ENCODE data around the gene HUNK. TPM values are rescaled to one million over a fixed set of nuclear protein-coding genes. Genes with fewer than 3 reads are reported as not detected.
"Not testable (repeated sequence)": the region's sequence is repeated elsewhere in the genome, so short reads cannot be mapped to it uniquely, and the experiment has no call there.

HUNK gene
- total and polyA plus RNA-seq, 2 donors (not counting 1 experiment from before 2014, with no cell fraction given), result 0.01 to 0.07 TPM

GRCh38 chr21:31945546-31945945 lies 72.7 kb downstream of the HUNK start:
- ChIA-PET POLR2A (no interaction called here), CTCF (no interaction called here)
- no peaks in the 10 kb centered on the region for H3K4me1 ChIP-seq (ENCODE audit: control insufficient read depth in 2 of 2, insufficient read depth in 2 of 2, low read length in 2 of 2)
- Mint-ChIP-seq H3K27ac (no peak overlapping the region), H3K9me3 (ENCODE audit: insufficient read depth) (no peaks in the 10 kb centered on the region), H3K4me3 (no peak overlapping the region), H3K4me1 (no peaks in the 10 kb centered on the region), H3K27me3 (peaks cover 22% of the 10 kb centered on the region)
- H3K9ac ChIP-seq (ENCODE audit: low read length), result no peak overlapping the region
- H4K20me1 ChIP-seq (ENCODE audit: control insufficient read depth, insufficient read depth, low read length, poor library complexity, severe bottlenecking), result no peaks in the 10 kb centered on the region
- ATAC-seq (ENCODE audit: low read depth) (no peak), DNase-seq (no peak)
- H3K9me3 ChIP-seq (ENCODE audit: control extremely low read depth in 1 of 3, control insufficient read depth in 2 of 3, insufficient read depth in 1 of 3, low read length in 2 of 3), result peaks cover 0 to 2% (median 0%) of the 10 kb centered on the region in 3 donors
- H3K36me3 ChIP-seq (replicated peaks in 1 of 2; ENCODE audit: control extremely low read depth in 1 of 2, control insufficient read depth in 1 of 2, extremely low read depth in 1 of 2, insufficient read depth in 2 of 2, low read length in 1 of 2), result no peaks in the 10 kb centered on the region
- H2AFZ ChIP-seq (ENCODE audit: insufficient read depth, low read depth, low read length, poor library complexity, severe bottlenecking), result no peak overlapping the region
- H3K27me3 ChIP-seq (replicated peaks in 1 of 4; ENCODE audit: control extremely low read depth in 1 of 4, control insufficient read depth in 3 of 4, insufficient read depth in 4 of 4, low read length in 3 of 4), result peaks cover 0 to 5% (median 0%) of the 10 kb centered on the region in 4 experiments
- intact Hi-C loops (cut with micrococcal nuclease), result no loop called here
- no peak overlapping the region for H3K4me3 ChIP-seq (ENCODE audit: control extremely low read depth in 1 of 5, extremely low read depth in 1 of 5, insufficient read depth in 1 of 5, low read depth in 2 of 5, low read length in 4 of 5)
- no peak overlapping the region for H3K27ac ChIP-seq (ENCODE audit: low read length in 2 of 2)
- 90% methylated on average over 2 of the region's 4 CpGs for WGBS (ENCODE audit: insufficient coverage)
- no peak overlapping the region for H3K4me2 ChIP-seq (replicated peaks; ENCODE audit: low read depth, low read length, poor library complexity, severe bottlenecking)
- H3K79me2 ChIP-seq (ENCODE audit: control insufficient read depth, insufficient read depth, low read length), result no peaks in the 10 kb centered on the region
- no peak for TF ChIP-seq CTCF (IDR thresholded peaks at IDR 0.05)
- no peak for TF ChIP-seq EZH2 (IDR thresholded peaks at IDR 0.05; ENCODE audit: borderline replicate concordance, insufficient read depth, low read depth, low read length, poor library complexity, severe bottlenecking)

GRCh38 chr21:31946231-31946630 lies 73.4 kb downstream of the HUNK start:
- Histone ChIP-seq H3K4me3 (ENCODE audit: control extremely low read depth in 1 of 5, extremely low read depth in 1 of 5, insufficient read depth in 1 of 5, low read depth in 2 of 5, low read length in 4 of 5) (no peak overlapping the region), H3K4me1 (ENCODE audit: control insufficient read depth in 2 of 2, insufficient read depth in 2 of 2, low read length in 2 of 2) (no peaks in the 10 kb centered on the region), H4K20me1 (ENCODE audit: control insufficient read depth, insufficient read depth, low read length, poor library complexity, severe bottlenecking) (no peaks in the 10 kb centered on the region), H3K27me3 (replicated peaks in 1 of 4; ENCODE audit: control extremely low read depth in 1 of 4, control insufficient read depth in 3 of 4, insufficient read depth in 4 of 4, low read length in 3 of 4) (peaks cover 0 to 5% (median 0%) of the 10 kb centered on the region in 4 experiments), H3K27ac (ENCODE audit: low read length in 2 of 2) (no peak overlapping the region), H2AFZ (ENCODE audit: insufficient read depth, low read depth, low read length, poor library complexity, severe bottlenecking) (no peak overlapping the region), H3K4me2 (replicated peaks; ENCODE audit: low read depth, low read length, poor library complexity, severe bottlenecking) (no peak overlapping the region), H3K79me2 (ENCODE audit: control insufficient read depth, insufficient read depth, low read length) (no peaks in the 10 kb centered on the region), H3K36me3 (replicated peaks in 1 of 2; ENCODE audit: control extremely low read depth in 1 of 2, control insufficient read depth in 1 of 2, extremely low read depth in 1 of 2, insufficient read depth in 2 of 2, low read length in 1 of 2) (no peaks in the 10 kb centered on the region), H3K9ac (ENCODE audit: low read length) (no peak overlapping the region), H3K9me3 (ENCODE audit: control extremely low read depth in 1 of 3, control insufficient read depth in 2 of 3, insufficient read depth in 1 of 3, low read length in 2 of 3) (peaks cover 0 to 2% (median 0%) of the 10 kb centered on the region in 3 donors)
- Mint-ChIP-seq H3K9me3 (ENCODE audit: insufficient read depth) (no peaks in the 10 kb centered on the region), H3K4me3 (no peak overlapping the region), H3K4me1 (no peaks in the 10 kb centered on the region), H3K27ac (no peak overlapping the region), H3K27me3 (peaks cover 17% of the 10 kb centered on the region)
- DNase-seq (no peak), ATAC-seq (ENCODE audit: low read depth) (no peak)
- no peak for TF ChIP-seq CTCF (IDR thresholded peaks at IDR 0.05)
- POLR2A ChIA-PET, result no interaction called here
- intact Hi-C loops (cut with micrococcal nuclease), result no loop called here
- WGBS (ENCODE audit: insufficient coverage), result 98% methylated on average over 6 of the region's 7 CpGs
- CTCF ChIA-PET, result no interaction called here

GRCh38 chr21:31946876-31947550 lies 74.2 kb downstream of the HUNK start:
- H3K4me1 Mint-ChIP-seq; H3K4me1 ChIP-seq (ENCODE audit: control insufficient read depth in 2 of 2, insufficient read depth in 2 of 2, low read length in 2 of 2); H3K27me3 ChIP-seq (replicated peaks in 1 of 4; ENCODE audit: control extremely low read depth in 1 of 4, control insufficient read depth in 3 of 4, insufficient read depth in 4 of 4, low read length in 3 of 4); H2AFZ ChIP-seq (ENCODE audit: insufficient read depth, low read depth, low read length, poor library complexity, severe bottlenecking); H4K20me1 ChIP-seq (ENCODE audit: control insufficient read depth, insufficient read depth, low read length, poor library complexity, severe bottlenecking); POLR2A ChIA-PET; H3K9ac ChIP-seq (ENCODE audit: low read length); H3K27ac ChIP-seq (ENCODE audit: low read length in 2 of 2); H3K4me3 ChIP-seq (ENCODE audit: control extremely low read depth in 1 of 5, extremely low read depth in 1 of 5, insufficient read depth in 1 of 5, low read depth in 2 of 5, low read length in 4 of 5); DNase-seq; H3K4me2 ChIP-seq (replicated peaks; ENCODE audit: low read depth, low read length, poor library complexity, severe bottlenecking); H3K79me2 ChIP-seq (ENCODE audit: control insufficient read depth, insufficient read depth, low read length); H3K36me3 ChIP-seq (replicated peaks in 1 of 2; ENCODE audit: control extremely low read depth in 1 of 2, control insufficient read depth in 1 of 2, extremely low read depth in 1 of 2, insufficient read depth in 2 of 2, low read length in 1 of 2); H3K9me3 Mint-ChIP-seq (ENCODE audit: insufficient read depth); CTCF ChIA-PET; H3K27ac Mint-ChIP-seq; intact Hi-C loops (cut with micrococcal nuclease); ATAC-seq (ENCODE audit: low read depth); H3K9me3 ChIP-seq (ENCODE audit: control extremely low read depth in 1 of 3, control insufficient read depth in 2 of 3, insufficient read depth in 1 of 3, low read length in 2 of 3); H3K4me3 Mint-ChIP-seq: not testable (repeated sequence)
- WGBS (ENCODE audit: insufficient coverage), result 94% methylated on average over 18 of the region's 32 CpGs
- peaks cover 11% of the 10 kb centered on the region for H3K27me3 Mint-ChIP-seq

Data from B cell (primary cell).